ENCODE results near the gene PDE6A.

Gene PDE6A

GRCh38 chr5:149917073-149917676 lies 27.4 kb downstream of the PDE6A start:
- H3K4me3 ChIP-seq (ENCODE audit: low read depth, low read length) = no peak overlapping the region
- no peak for DNase-seq (ENCODE audit: low read depth)
- no peak for TF ChIP-seq CTCF (IDR thresholded peaks at IDR 0.05; ENCODE audit: control insufficient read depth, extremely low read depth, insufficient read depth)

DNA sequence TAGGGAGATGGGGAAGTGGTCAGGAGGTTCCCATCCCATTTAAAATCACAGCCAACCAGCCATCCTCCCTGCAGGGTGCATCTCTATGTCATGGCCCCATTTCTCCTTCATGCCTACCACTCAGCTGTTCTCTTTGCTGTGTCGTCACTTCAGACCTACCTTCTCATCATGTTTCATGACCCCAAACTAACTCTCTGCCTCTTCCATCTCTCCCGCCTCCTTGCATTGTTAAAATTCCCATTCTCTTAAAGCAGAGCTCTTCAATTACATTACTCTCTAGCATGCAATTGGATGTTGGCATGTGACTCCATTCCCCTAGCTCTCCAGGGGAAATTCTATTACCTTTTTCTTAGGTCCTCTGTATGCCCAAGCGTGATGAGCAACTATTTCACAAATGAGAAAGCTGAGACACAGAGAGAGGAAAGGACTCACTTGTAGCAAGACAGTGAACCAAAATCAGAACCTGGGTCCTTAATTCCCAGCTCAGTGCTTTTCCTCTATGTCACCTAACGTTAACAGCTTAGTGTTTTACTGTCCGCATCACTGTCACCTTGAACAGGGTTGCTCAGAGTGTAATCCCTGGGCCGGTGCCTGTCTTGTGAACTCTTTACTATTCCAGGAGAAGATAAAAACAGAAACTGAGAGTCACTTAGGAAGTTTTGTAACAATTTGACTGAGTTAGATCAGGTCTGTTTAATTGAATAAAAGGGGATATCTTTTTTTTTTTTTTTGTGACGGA lies 28.1 kb downstream of the PDE6A start:
- no peak for TF ChIP-seq CTCF (IDR thresholded peaks at IDR 0.05; ENCODE audit: control insufficient read depth, extremely low read depth, insufficient read depth)
- H3K4me3 ChIP-seq (ENCODE audit: low read depth, low read length) = no peak overlapping the region
- no peak for DNase-seq (ENCODE audit: low read depth)

DNA sequence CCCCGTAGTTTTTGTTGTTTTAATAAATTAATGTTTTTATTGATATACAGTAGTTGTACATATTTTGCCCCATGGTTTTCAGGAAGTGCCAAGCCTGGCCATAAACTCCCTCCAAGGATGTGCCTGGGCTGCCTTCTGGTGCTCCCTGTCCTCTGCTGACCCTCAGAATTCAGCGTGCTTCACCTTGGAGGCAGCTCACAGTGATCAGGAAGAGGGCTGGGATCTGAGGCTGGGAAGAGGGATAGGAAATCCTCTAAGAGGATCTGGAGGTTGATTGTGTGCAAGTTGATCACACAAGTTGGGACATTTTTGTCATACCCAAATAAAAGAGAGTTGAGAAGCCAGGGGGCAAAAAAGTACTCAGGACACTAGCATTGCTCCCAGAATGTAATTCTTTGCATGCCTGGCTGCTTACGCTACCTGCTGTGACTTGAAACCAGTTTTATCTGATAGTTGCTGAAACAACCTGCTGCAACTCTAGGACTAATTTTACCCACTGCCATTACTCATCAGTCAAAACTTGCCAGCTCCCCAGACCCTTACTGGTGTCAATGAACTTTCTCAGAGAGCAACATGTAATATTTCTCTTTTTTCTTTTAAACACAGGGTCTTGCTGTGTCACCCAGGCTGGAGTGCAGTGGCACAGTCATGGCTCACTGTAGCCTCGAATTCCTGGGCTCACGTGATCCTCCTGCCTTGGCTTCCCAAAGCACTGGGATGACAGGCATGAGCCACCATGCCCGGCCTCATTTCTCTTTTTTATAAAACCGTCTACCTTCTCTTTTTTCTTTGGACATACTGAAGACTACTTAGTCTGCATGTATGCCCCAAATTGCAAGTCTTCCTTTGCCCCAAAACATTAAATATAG lies 29.0 kb downstream of the PDE6A start:
- no peak for DNase-seq (ENCODE audit: low read depth)
- no peak for TF ChIP-seq CTCF (IDR thresholded peaks at IDR 0.05; ENCODE audit: control insufficient read depth, extremely low read depth, insufficient read depth)
- H3K4me3 ChIP-seq (ENCODE audit: low read depth, low read length) = no peak overlapping the region

GRCh38 chr5:149913436-149914419 lies 30.9 kb downstream of the PDE6A start:
- TF ChIP-seq CTCF (IDR thresholded peaks at IDR 0.05; ENCODE audit: control insufficient read depth, extremely low read depth, insufficient read depth) = no peak
- no peak overlapping the region for H3K4me3 ChIP-seq (ENCODE audit: low read depth, low read length)
- no peak for DNase-seq (ENCODE audit: low read depth)

- TF ChIP-seq CTCF (IDR thresholded peaks at IDR 0.05; ENCODE audit: control insufficient read depth, extremely low read depth, insufficient read depth) = no peak
- DNase-seq (ENCODE audit: low read depth) = no peak
- no peak overlapping the region for H3K4me3 ChIP-seq (ENCODE audit: low read depth, low read length)
Observed at GRCh38 chr5:149912226-149912871, 32.2 kb downstream of the PDE6A start.

DNA sequence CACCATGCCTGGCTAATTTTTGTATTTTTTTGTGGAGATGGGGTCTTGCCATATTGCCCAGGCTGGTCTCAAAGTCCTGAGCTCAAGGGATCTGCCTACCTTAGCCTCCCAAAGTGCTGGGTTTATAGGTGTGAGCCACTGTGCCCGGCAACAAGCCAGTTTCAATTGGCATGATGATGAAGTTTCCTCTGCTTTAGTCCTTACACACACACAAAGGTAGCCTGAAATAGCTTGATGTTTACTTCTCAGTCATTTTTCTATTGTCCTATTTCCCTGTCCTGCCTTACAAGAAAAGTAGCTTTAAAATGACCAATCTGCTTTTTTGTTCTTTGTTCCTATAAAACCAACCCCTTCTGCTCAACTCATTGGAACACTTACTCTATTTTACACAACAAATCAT lies 33.6 kb downstream of the PDE6A start:
- DNase-seq (ENCODE audit: low read depth) = peak; percentile 26
- TF ChIP-seq CTCF (IDR thresholded peaks at IDR 0.05; ENCODE audit: control insufficient read depth, extremely low read depth, insufficient read depth) = no peak

More for the DNA sequence above, 33.6 kb downstream of the PDE6A start:
- H3K4me3 ChIP-seq (ENCODE audit: low read depth, low read length) = no peak overlapping the region

Data from LNCaP clone FGC (cell line).